ENCODE results near the gene DDX41.
"Not testable (repeated sequence)": the region's sequence is repeated elsewhere in the genome, so short reads cannot be mapped to it uniquely, and the experiment has no call there.

The DDX41 gene

GRCh38 chr5:177537389-177538361, 20.9 kb upstream of the DDX41 start:
- DNase-seq (ENCODE audit: low read depth in 1 of 2, low spot score in 1 of 2) = no peak

GRCh38 chr5:177536386-177536785, 19.6 kb upstream of the DDX41 start:
- DNase-seq (ENCODE audit: low read depth in 1 of 2, low spot score in 1 of 2) = no peak

- no peak for DNase-seq (ENCODE audit: low read depth in 1 of 2, low spot score in 1 of 2)
These were observed 18.4 kb upstream of the DDX41 start for GRCh38 chr5:177535125-177535524.

GRCh38 chr5:177534433-177534832, 17.7 kb upstream of the DDX41 start:
- DNase-seq (ENCODE audit: low read depth in 1 of 2, low spot score in 1 of 2) = not testable (repeated sequence)

GRCh38 chr5:177531209-177531940, 14.6 kb upstream of the DDX41 start:
- DNase-seq (ENCODE audit: low read depth in 1 of 2, low spot score in 1 of 2) = no peak

GRCh38 chr5:177530638-177531037, 13.9 kb upstream of the DDX41 start:
- no peak for DNase-seq (ENCODE audit: low read depth in 1 of 2, low spot score in 1 of 2)

GRCh38 chr5:177529247-177530203, 12.8 kb upstream of the DDX41 start:
- DNase-seq (ENCODE audit: low read depth in 1 of 2, low spot score in 1 of 2) = no peak

GRCh38 chr5:177528631-177529030, 11.9 kb upstream of the DDX41 start:
- no peak for DNase-seq (ENCODE audit: low read depth in 1 of 2, low spot score in 1 of 2)

GRCh38 chr5:177527595-177527994, 10.8 kb upstream of the DDX41 start:
- no peak for DNase-seq (ENCODE audit: low read depth in 1 of 2, low spot score in 1 of 2)

GRCh38 chr5:177526791-177527190, 10.0 kb upstream of the DDX41 start:
- no peak for DNase-seq (ENCODE audit: low read depth in 1 of 2, low spot score in 1 of 2)

GRCh38 chr5:177526191-177526590, 9.4 kb upstream of the DDX41 start:
- DNase-seq (ENCODE audit: low read depth in 1 of 2, low spot score in 1 of 2) = no peak

GRCh38 chr5:177524941-177525655, 8.3 kb upstream of the DDX41 start:
- no peak for DNase-seq (ENCODE audit: low read depth in 1 of 2, low spot score in 1 of 2)

- no peak for DNase-seq (ENCODE audit: low read depth in 1 of 2, low spot score in 1 of 2)
These were observed 7.8 kb upstream of the DDX41 start for GRCh38 chr5:177524539-177524900.

GRCh38 chr5:177523711-177524538, 7.2 kb upstream of the DDX41 start:
- no peak for DNase-seq (ENCODE audit: low read depth in 1 of 2, low spot score in 1 of 2)

GRCh38 chr5:177520916-177521513, 4.3 kb upstream of the DDX41 start:
- no peak for DNase-seq (ENCODE audit: low read depth in 1 of 2, low spot score in 1 of 2)

- DNase-seq (ENCODE audit: low read depth in 1 of 2, low spot score in 1 of 2) = no peak
These were observed 3.5 kb upstream of the DDX41 start for GRCh38 chr5:177520271-177520670.

GRCh38 chr5:177519463-177520235, 2.9 kb upstream of the DDX41 start:
- no peak for DNase-seq (ENCODE audit: low read depth in 1 of 2, low spot score in 1 of 2)

GRCh38 chr5:177515580-177515979, 1.2 kb downstream of the DDX41 start:
- no peak for DNase-seq (ENCODE audit: low read depth in 1 of 2, low spot score in 1 of 2)
